GM12878 (cell line): Measurements from ENCODE around the gene ZCCHC9. TPM values are rescaled to one million over a fixed set of nuclear protein-coding genes. Genes with fewer than 3 reads are reported as not detected.

ENCODE experiments used
- ATAC-seq: fragments of 200-7000 bp; cut with Tn5 transposase; 3 replicates; pipeline ENCODE4 v1.9.1; 2020; ENCODE audit warnings: mild to moderate bottlenecking, moderate library complexity
- BruUV-seq: library from RNA; stranded (reverse); fragments of 400-500 nt; replicated peaks from 2 replicates; lab custom pipeline; 2021; lab: Mats Ljungman, UMichigan
- CTCF ChIA-PET: fragments of 300-600 bp; sonication (Branson Sonifier 250); formaldehyde crosslinking; extraction: SDS; loops from one replicate; lab custom pipeline; 2021; ENCODE audit warnings: inconsistent platforms; lab: Yijun Ruan, JAX
- POLR2A ChIA-PET: fragments of 350-600 bp; formaldehyde crosslinking; extraction: SDS; loops from one replicate; lab custom pipeline; 2021; ENCODE audit warnings: inconsistent platforms; lab: Charles Lee
- RAD21 ChIA-PET: fragments of 300-600 bp; sonication (Branson Sonifier 250); formaldehyde crosslinking; loops from one replicate; lab custom pipeline; 2023; ENCODE audit warnings: antibody characterized with exemption; ENCODE audit not compliant: unreplicated experiment; lab: Charles Lee
- SMC1A ChIA-PET: fragments of 300-600 bp; sonication (Branson Sonifier 250); formaldehyde crosslinking; loops from one replicate; lab custom pipeline; 2023; ENCODE audit not compliant: unreplicated experiment, uncharacterized antibody; lab: Charles Lee
- DNase-seq: peaks from one replicate; pipeline ENCODE4 v3.0.0-alpha.2; 2011; ENCODE audit warnings: low read depth, low spot score
- FAIRE-seq: peaks from 3 replicates; lab custom pipeline; 2011; peaks lifted over from hg19 to GRCh38; lab: Jason Lieb, UNC
- H2AFZ ChIP-seq: 2 replicates; pipeline ENCODE4 v1.6.0; 2011; ENCODE audit warnings: low read depth, low read length, control low read depth; ENCODE audit not compliant: control insufficient read depth
- H3K27ac ChIP-seq: 2 replicates; pipeline ENCODE4 v1.5.1; 2011; ENCODE audit warnings: control low read depth; ENCODE audit not compliant: control insufficient read depth, insufficient read depth
- H3K27me3 ChIP-seq, 2 experiments: replicated peaks in 1 of 2; 2 replicates each; pipeline versions ENCODE4 v1.6.0 to v1.6.1; 2011; ENCODE audit warnings: low read length in 1 of 2; ENCODE audit not compliant: control insufficient read depth in 2 of 2, insufficient read depth in 2 of 2
- H3K36me3 ChIP-seq, 2 experiments: 2 replicates each; pipeline ENCODE4 v1.5.1; 2011; ENCODE audit warnings: low read length in 1 of 2; ENCODE audit not compliant: control insufficient read depth in 2 of 2, insufficient read depth in 2 of 2
- H3K4me1 ChIP-seq: 2 replicates; pipeline ENCODE4 v1.6.1; 2011; ENCODE audit warnings: mild to moderate bottlenecking, low read length, moderate library complexity, mixed read lengths; ENCODE audit not compliant: control insufficient read depth, insufficient read depth
- H3K4me2 ChIP-seq: 2 replicates; pipeline ENCODE4 v1.6.0; 2011; ENCODE audit warnings: control low read depth; ENCODE audit not compliant: control insufficient read depth, insufficient read depth
- H3K4me3 ChIP-seq: fragments of 200-600 bp; sonication (generic); 2 replicates; pipeline ENCODE4 v1.5.1; 2016
- H3K79me2 ChIP-seq: 2 replicates; pipeline ENCODE4 v1.6.0; 2011; ENCODE audit warnings: low read length; ENCODE audit not compliant: control insufficient read depth, insufficient read depth
- H3K9ac ChIP-seq: 2 replicates; pipeline ENCODE4 v1.8.0; 2011; ENCODE audit warnings: low read length, control low read depth, mixed read lengths; ENCODE audit not compliant: control insufficient read depth, insufficient read depth
- H3K9me3 ChIP-seq: replicated peaks from 3 replicates; pipeline ENCODE4 v1.5.1; 2011; ENCODE audit warnings: mild to moderate bottlenecking, low read length; ENCODE audit not compliant: control insufficient read depth, insufficient read depth
- H4K20me1 ChIP-seq: 2 replicates; pipeline ENCODE4 v1.6.0; 2011; ENCODE audit not compliant: control insufficient read depth, insufficient read depth
- CBX3 ChIP-seq: fragments of 200-600 bp; sonication (generic); IDR thresholded peaks from 2 replicates; pipeline ENCODE4 v1.6.1; 2016; ENCODE audit warnings: low read depth, borderline replicate concordance
- CUX1 ChIP-seq: IDR thresholded peaks from 2 replicates; pipeline ENCODE4 v1.6.1; 2012; ENCODE audit warnings: improper control_type of control experiment, low read depth, low read length; ENCODE audit not compliant: insufficient replicate concordance
- EED ChIP-seq: sonication (generic); IDR thresholded peaks from 2 replicates; pipeline ENCODE4 v1.6.1; 2016; ENCODE audit warnings: antibody characterized with exemption, low read depth
- ESRRA ChIP-seq: IDR thresholded peaks from 2 replicates; pipeline ENCODE4 v1.6.1; 2012; ENCODE audit warnings: mild to moderate bottlenecking, low read length, improper control_type of control experiment
- MEF2B ChIP-seq: fragments of 450-650 bp; IDR thresholded peaks from 2 replicates; pipeline ENCODE4 v1.6.1; 2018; ENCODE audit warnings: mild to moderate bottlenecking, moderate library complexity; ENCODE audit not compliant: partially characterized antibody, poor library complexity, severe bottlenecking
- NFYB ChIP-seq: IDR thresholded peaks from 2 replicates; pipeline ENCODE4 v1.6.1; 2011; ENCODE audit warnings: low read depth, mild to moderate bottlenecking, low read length, improper control_type of control experiment, moderate library complexity; ENCODE audit not compliant: insufficient read depth
- YY1 ChIP-seq: IDR thresholded peaks from 2 replicates; pipeline ENCODE4 v1.6.1; 2011; ENCODE audit warnings: low read depth, mild to moderate bottlenecking, low read length
- WGBS: methylation state at CpG from one replicate; pipeline ENCODE4 v1.1.6; 2016; ENCODE audit warnings: low lambda C conversion rate; ENCODE audit not compliant: insufficient replicate concordance, insufficient coverage; ENCODE audit errors: missing lambda C conversion rate; 5-methylcytosine and 5-hydroxymethylcytosine counted together
- in situ Hi-C: fragments of 300-500 bp; cut with MboI; formaldehyde crosslinking; loops from 9 replicates; pipeline ENCODE4 v1.14.3; 2018; ENCODE audit warnings: mixed read lengths
- intact Hi-C: fragments of 100-400 bp; cut with micrococcal nuclease; formaldehyde crosslinking; loops from one replicate; pipeline ENCODE4 v1.14.2; 2022; ENCODE audit not compliant: unreplicated experiment
- polyA plus RNA-seq, 11 experiments: library from polyadenylated mRNA; depleted of rRNA in 4 of 11; unstranded in 6 of 11; stranded (reverse) in 5 of 11; fragments of >200 nt; fragmentation: Nextera tagmentation in 4 of 11; fragmentation: Illumina TruSeq in 1 of 11; extraction: Ambion mirVana in 4 of 11; extraction: Trizol in 1 of 11; gene quantifications; 1 replicate in 1 of 11; 2 replicates in 10 of 11; pipeline versions ENCODE4 v1.2.1 to v1.2.3, GENCODE V29; 2011 to 2016; ENCODE audit warnings: inconsistent platforms in 2 of 11, missing spikeins in 2 of 11, low read depth in 1 of 11
- total RNA-seq, 4 experiments: library from RNA; depleted of rRNA in 3 of 4; stranded (reverse); fragments of >200 nt in 3 of 4; fragmentation: Illumina TruSeq in 1 of 4; extraction: Trizol in 1 of 4; gene quantifications; 2 replicates each; pipeline versions ENCODE4 v1.2.1 to v1.2.3, GENCODE V29; 2013 to 2021
- TF ChIP-seq, protein P1 (sequence below): fragments of 450-650 bp; IDR thresholded peaks from 2 replicates; pipeline ENCODE4 v1.6.1; 2016; ENCODE audit warnings: mild to moderate bottlenecking

Gene ZCCHC9
- total and polyA plus RNA-seq, 10 of the 15 experiments (the other 5 are each of a cell fraction or from before 2014, with no cell fraction given), result 22.0 to 57.7 (median 34.5) TPM

GRCh38 chr5:81317536-81317935 lies 16.1 kb downstream of the ZCCHC9 start:
- H3K9me3 ChIP-seq, result no peaks in the 10 kb centered on the region
- POLR2A ChIA-PET, result no interaction called here
- no peaks in the 10 kb centered on the region for H4K20me1 ChIP-seq
- no TSS peak for BruUV-seq
- H3K4me3 ChIP-seq, result no peak overlapping the region
- TF ChIP-seq, protein P1, sequence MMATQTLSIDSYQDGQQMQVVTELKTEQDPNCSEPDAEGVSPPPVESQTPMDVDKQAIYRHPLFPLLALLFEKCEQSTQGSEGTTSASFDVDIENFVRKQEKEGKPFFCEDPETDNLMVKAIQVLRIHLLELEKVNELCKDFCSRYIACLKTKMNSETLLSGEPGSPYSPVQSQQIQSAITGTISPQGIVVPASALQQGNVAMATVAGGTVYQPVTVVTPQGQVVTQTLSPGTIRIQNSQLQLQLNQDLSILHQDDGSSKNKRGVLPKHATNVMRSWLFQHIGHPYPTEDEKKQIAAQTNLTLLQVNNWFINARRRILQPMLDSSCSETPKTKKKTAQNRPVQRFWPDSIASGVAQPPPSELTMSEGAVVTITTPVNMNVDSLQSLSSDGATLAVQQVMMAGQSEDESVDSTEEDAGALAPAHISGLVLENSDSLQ, result no peak
- TF ChIP-seq EED, result no peak
- TF ChIP-seq NFYB, result no peak
- TF ChIP-seq ESRRA, result no peak
- TF ChIP-seq YY1, result no peak
- TF ChIP-seq CUX1, result no peak
- no peak for TF ChIP-seq MEF2B
- no peak for TF ChIP-seq CBX3
- SMC1A ChIA-PET, result no interaction called here
- CTCF ChIA-PET, result interaction anchor here (0.7 kb wide), 1 partner anchor 849 kb away, joined by 3 read pairs; no protein-coding TSS in a partner anchor
- H3K79me2 ChIP-seq, result no peaks in the 10 kb centered on the region
- H3K36me3 ChIP-seq, result no peaks in the 10 kb centered on the region; a peak in 1 of 4 replicates
- no peak for FAIRE-seq
- intact Hi-C loops, result no loop called here
- DNase-seq, result no peak
- in situ Hi-C loops, result no loop called here
- RAD21 ChIA-PET, result no interaction called here
- no peaks in the 10 kb centered on the region for H3K27me3 ChIP-seq
- H3K4me1 ChIP-seq, result no peaks in the 10 kb centered on the region
- no peak overlapping the region for H3K27ac ChIP-seq
- H3K4me2 ChIP-seq, result no peak overlapping the region
- H3K9ac ChIP-seq, result no peak overlapping the region
- no peak for ATAC-seq
- H2AFZ ChIP-seq, result no peak overlapping the region
- 83% methylated on average over 2 of the region's 2 CpGs for WGBS
